Peyer's patch (tissue), 4 donors: ENCODE results near the gene MTMR2. TPM values are rescaled to one million over a fixed set of nuclear protein-coding genes. Genes with fewer than 3 reads are reported as not detected.

Source experiments
- DNase-seq, 3 donors: peaks; one replicate each; pipeline ENCODE4 v3.0.0-alpha.2; 2017 to 2019
- H3K27ac ChIP-seq, 4 donors: fragments of 200-600 bp; sonication (generic); one replicate each; pipeline ENCODE4 v1.5.1; 2016 to 2019
- H3K27me3 ChIP-seq, 2 donors: fragments of 200-600 bp; sonication (generic); one replicate each; pipeline ENCODE4 v1.5.1; 2019
- H3K36me3 ChIP-seq, 3 donors: fragments of 200-600 bp; sonication (generic); one replicate each; pipeline ENCODE4 v1.5.1; 2016 to 2019
- H3K4me1 ChIP-seq, 4 donors: fragments of 200-600 bp; sonication (generic); one replicate each; pipeline ENCODE4 v1.5.1; 2016 to 2019
- H3K4me3 ChIP-seq, 4 donors: fragments of 200-600 bp; sonication (generic); 1 replicate in 3 of 4; 2 replicates in 1 of 4; pipeline ENCODE4 v1.5.1; 2016 to 2019; ENCODE audit warnings: mild to moderate bottlenecking in 1 of 4
- H3K9me3 ChIP-seq, 4 donors: fragments of 200-600 bp; sonication (generic); one replicate each; pipeline ENCODE4 v1.5.1; 2016 to 2019; ENCODE audit warnings: mild to moderate bottlenecking in 1 of 4
- CTCF ChIP-seq, 6 experiments: fragments of 450-650 bp in 4 of 6; fragments of 200-600 bp in 2 of 6; sonication (generic) in 1 of 6; IDR thresholded peaks; one replicate each; pipeline ENCODE4 v1.5.1; 2017 to 2019; ENCODE audit warnings: antibody characterized with exemption in 6 of 6, mild to moderate bottlenecking in 3 of 6, moderate library complexity in 1 of 6
- POLR2A ChIP-seq, 2 donors: fragments of 450-650 bp; IDR thresholded peaks; one replicate each; pipeline ENCODE4 v1.5.1; 2017; ENCODE audit warnings: antibody characterized with exemption in 2 of 2, mild to moderate bottlenecking in 2 of 2, moderate library complexity in 2 of 2
- total RNA-seq, 4 donors: library from RNA; depleted of rRNA; stranded (reverse); fragments of >200 nt; gene quantifications; one replicate each; pipeline ENCODE4 v1.1.0, GENCODE V29; 2016

MTMR2 gene
- total RNA-seq, 4 donors from 2014 or later = 7.9 to 17.3 (median 11.1) TPM

GRCh38 chr11:95950905-95951304 lies 27.0 kb upstream of the MTMR2 start:
- Histone ChIP-seq H3K27me3 (no peaks in the 10 kb centered on the region), H3K4me3 (no peak overlapping the region), H3K27ac (no peak overlapping the region), H3K36me3 (no peaks in the 10 kb centered on the region), H3K9me3 (no peaks in the 10 kb centered on the region), H3K4me1 (no peaks in the 10 kb centered on the region)
- DNase-seq = no peak
- TF ChIP-seq POLR2A (IDR thresholded peaks at IDR 0.05) = no peak
- no peak for TF ChIP-seq CTCF (IDR thresholded peaks at IDR 0.05)

DNA sequence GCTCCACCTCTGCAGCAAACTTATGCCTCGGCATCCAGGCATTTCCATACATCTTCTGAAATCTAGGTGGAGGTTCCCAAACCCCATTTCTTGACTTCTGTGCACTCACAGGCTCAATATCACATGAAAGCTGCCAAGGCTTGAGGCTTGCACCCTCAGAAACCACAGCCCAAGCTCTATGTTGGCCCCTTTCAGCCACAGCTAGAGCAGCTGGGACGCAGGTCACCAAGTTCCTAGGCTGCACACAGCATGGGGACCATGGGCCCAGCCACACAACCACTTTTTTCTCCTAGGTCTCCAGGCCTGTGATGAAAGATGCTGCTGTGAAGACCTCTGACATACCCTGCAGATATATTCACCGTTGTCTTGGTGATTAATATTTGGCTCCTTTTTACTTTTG lies 24.7 kb upstream of the MTMR2 start:
- Histone ChIP-seq H3K4me1 (no peaks in the 10 kb centered on the region), H3K27ac (no peak overlapping the region), H3K9me3 (no peaks in the 10 kb centered on the region), H3K4me3 (no peak overlapping the region), H3K27me3 (no peaks in the 10 kb centered on the region), H3K36me3 (no peaks in the 10 kb centered on the region)
- TF ChIP-seq CTCF (IDR thresholded peaks at IDR 0.05) (no peak), POLR2A (IDR thresholded peaks at IDR 0.05) (no peak)
- DNase-seq = no peak

DNA sequence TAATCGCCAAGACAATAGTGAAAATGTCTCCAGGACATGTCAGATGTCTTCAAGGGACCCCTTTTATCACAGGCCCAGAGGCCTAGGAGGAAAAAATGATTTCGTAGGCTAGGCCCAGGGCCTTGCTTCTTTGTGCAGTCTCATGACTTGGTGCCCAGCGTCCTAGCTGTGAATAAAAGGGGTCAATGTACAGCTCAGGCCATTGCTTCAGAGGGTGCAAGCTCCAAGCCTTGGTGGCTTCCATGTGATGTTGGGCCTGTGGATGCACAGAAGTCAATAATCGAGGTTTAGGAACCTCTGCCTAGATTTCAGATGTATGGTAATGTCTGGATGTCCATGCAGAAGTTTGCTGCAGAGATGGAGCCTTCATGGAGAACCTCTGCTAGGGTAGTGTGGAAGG lies 20.7 kb upstream of the MTMR2 start:
- H3K27ac ChIP-seq = no peak overlapping the region
- H3K27me3 ChIP-seq = no peaks in the 10 kb centered on the region
- no peak overlapping the region for H3K4me3 ChIP-seq
- TF ChIP-seq CTCF (IDR thresholded peaks at IDR 0.05) (no peak), POLR2A (IDR thresholded peaks at IDR 0.05) (no peak)
- H3K36me3 ChIP-seq = no peaks in the 10 kb centered on the region
- H3K9me3 ChIP-seq = no peaks in the 10 kb centered on the region
- no peaks in the 10 kb centered on the region for H3K4me1 ChIP-seq
- DNase-seq = no peak

GRCh38 chr11:95943546-95943945 lies 19.6 kb upstream of the MTMR2 start:
- no peak overlapping the region for H3K4me3 ChIP-seq
- DNase-seq = no peak
- no peaks in the 10 kb centered on the region for H3K4me1 ChIP-seq
- H3K27me3 ChIP-seq = no peaks in the 10 kb centered on the region
- H3K27ac ChIP-seq = no peak overlapping the region
- no peaks in the 10 kb centered on the region for H3K9me3 ChIP-seq
- no peaks in the 10 kb centered on the region for H3K36me3 ChIP-seq
- TF ChIP-seq POLR2A (IDR thresholded peaks at IDR 0.05) = no peak
- no peak for TF ChIP-seq CTCF (IDR thresholded peaks at IDR 0.05)

DNA sequence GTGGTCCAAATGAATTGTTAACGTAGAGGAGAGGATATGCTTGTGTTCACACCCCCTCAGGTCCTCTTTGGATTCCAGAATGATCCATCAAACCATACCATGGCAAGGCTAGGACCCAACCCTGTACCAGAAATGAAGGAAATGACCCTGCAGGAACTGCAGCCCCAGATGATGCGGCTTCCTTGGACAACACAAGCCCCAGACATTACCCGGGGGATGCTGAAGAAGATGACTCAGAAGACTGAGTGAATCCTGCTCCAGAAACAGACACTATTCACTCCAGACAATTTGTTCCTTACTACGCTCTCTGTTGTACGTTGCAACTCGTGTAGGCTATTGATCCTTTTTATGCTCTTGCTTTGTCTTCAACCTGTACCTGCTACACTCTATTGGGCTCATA lies 15.2 kb upstream of the MTMR2 start:
- H3K4me3 ChIP-seq = no peak overlapping the region
- H3K4me1 ChIP-seq = no peaks in the 10 kb centered on the region
- no peaks in the 10 kb centered on the region for H3K9me3 ChIP-seq
- TF ChIP-seq CTCF (IDR thresholded peaks at IDR 0.05) = no peak
- TF ChIP-seq POLR2A (IDR thresholded peaks at IDR 0.05) = no peak
- no peak for DNase-seq
- no peaks in the 10 kb centered on the region for H3K27me3 ChIP-seq
- H3K36me3 ChIP-seq = no peaks in the 10 kb centered on the region
- no peak overlapping the region for H3K27ac ChIP-seq

DNA sequence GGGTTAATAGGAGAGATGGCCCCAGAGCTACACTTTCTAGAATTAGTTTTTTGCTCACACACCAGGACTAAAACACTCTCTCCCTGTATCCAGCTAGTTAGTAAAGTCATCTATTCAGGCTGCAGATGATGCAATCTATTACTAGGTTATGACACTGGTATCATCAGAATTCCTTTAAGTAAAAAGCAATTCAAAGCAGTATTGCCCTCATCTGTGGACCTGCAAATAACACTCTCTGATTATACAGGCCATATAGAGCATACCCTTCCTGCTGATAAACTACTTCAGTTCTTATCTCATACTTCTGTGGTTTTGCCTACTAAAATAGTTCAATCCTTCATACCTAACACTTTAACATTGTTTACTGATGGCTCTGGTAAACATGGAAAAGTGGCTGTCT lies 13.5 kb upstream of the MTMR2 start:
- no peak for DNase-seq

More for the DNA sequence above, 13.5 kb upstream of the MTMR2 start:
- Histone ChIP-seq H3K27ac (no peak overlapping the region), H3K36me3 (no peaks in the 10 kb centered on the region), H3K4me3 (no peak overlapping the region), H3K9me3 (no peaks in the 10 kb centered on the region), H3K27me3 (no peaks in the 10 kb centered on the region), H3K4me1 (no peaks in the 10 kb centered on the region)
- TF ChIP-seq POLR2A (IDR thresholded peaks at IDR 0.05) (no peak), CTCF (IDR thresholded peaks at IDR 0.05) (no peak)
